ENCODE results near the gene HSPBAP1.

The HSPBAP1 gene

DNA sequence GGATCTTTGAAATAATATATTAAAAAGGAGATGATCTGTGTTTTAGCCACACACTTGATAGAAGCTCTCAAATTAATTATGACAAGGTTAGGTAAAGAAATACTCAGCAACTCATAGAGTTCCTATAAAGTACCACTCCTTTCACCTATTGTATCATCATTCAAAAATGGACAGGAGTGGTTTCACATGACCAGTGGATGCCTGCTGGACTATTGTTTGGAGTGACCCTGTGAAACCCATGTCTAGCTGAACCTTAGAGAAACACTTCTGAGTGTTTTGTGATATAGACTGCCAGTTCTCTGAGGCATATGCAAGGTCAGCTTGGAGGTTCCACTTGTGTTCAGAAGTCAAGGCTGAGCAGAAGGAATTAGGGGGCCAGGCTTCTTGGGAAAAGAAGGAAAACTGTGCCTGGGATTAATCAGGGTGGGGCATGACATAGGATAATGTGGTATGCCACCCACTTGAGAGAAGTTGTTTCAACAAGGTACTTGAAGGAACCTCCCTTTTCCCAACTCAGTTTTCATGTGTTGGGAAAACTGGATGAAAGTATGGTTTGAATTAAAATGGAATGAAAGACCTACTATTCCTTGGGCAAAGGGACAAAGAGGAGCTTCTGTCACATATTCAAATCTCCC lies 97.6 kb downstream of the HSPBAP1 start:
- no peaks in the 10 kb centered on the region for H3K27me3 Mint-ChIP-seq (ENCODE audit: low read depth)
- H3K4me1 Mint-ChIP-seq (ENCODE audit: low read depth), result peaks cover 20% of the 10 kb centered on the region
- H3K27ac Mint-ChIP-seq, result no peak overlapping the region
- H3K9me3 Mint-ChIP-seq, result no peaks in the 10 kb centered on the region
- no peak overlapping the region for H3K4me3 Mint-ChIP-seq
- H3K36me3 Mint-ChIP-seq (ENCODE audit: low read depth), result peaks cover 73% of the 10 kb centered on the region

DNA sequence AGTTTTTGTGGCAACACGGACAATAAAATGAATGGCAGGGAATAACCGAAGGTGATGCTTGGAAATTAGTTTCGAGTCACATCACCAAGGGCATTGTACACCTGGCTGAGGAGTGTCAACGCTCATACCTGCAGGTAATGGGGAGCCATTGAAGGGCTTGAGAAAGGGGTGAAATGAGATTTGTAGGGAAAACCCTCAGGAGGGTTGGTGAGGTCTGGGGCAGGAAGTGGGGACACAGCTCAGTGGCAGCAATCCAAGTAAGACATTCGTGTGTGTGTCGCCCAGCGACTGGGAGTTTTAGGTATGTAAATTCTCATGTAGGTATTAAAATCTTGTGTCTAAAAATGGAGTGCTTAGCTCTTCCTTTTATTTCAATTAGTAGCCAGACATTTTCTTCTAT lies 98.7 kb downstream of the HSPBAP1 start:
- Mint-ChIP-seq H3K4me1 (ENCODE audit: low read depth) (peaks cover 17% of the 10 kb centered on the region), H3K36me3 (ENCODE audit: low read depth) (peaks cover 68% of the 10 kb centered on the region), H3K4me3 (no peak overlapping the region), H3K27me3 (ENCODE audit: low read depth) (no peaks in the 10 kb centered on the region), H3K27ac (peak overlapping the region; percentile 64), H3K9me3 (no peaks in the 10 kb centered on the region)

DNA sequence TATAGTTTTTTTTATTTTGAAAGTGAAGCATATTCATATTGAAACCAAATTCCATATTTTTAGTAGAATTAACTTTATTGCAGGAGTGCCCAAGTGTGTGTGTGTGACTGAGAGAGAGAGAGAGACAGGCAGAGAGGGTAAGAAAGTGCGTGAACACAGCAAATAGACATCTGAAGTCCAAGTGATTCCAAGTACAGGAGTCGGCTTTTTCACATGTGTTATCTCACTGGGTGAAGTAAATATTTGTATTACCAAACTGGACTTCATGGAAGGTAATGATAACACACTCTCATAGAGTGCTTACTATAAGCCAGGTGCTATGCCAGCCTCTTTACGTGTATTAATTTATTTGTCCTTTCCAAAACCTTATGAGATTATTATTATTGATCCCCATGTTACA lies 101.0 kb downstream of the HSPBAP1 start:
- Mint-ChIP-seq H3K36me3 (ENCODE audit: low read depth) (peaks cover 62% of the 10 kb centered on the region), H3K27ac (no peak overlapping the region), H3K27me3 (ENCODE audit: low read depth) (no peaks in the 10 kb centered on the region), H3K9me3 (no peaks in the 10 kb centered on the region), H3K4me1 (ENCODE audit: low read depth) (peaks cover 13% of the 10 kb centered on the region), H3K4me3 (no peak overlapping the region)

DNA sequence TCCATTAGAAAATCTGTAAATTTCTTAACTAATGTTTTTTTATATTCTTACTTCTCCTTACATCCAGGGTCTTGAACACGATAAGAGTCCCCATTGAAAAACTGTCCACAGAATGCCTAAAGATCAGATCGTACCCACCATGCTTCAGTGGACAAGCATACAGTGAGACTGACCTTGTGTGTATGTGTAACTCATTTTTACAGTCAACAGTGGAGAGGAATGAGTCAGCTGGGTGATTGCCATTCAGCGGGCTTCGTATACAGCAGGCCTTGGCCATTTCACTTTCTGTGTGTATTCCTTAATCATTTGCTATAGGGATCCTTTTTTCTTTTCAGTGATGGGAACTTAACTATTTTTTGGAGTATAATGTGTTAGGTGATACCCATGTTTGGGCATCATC lies 102.4 kb downstream of the HSPBAP1 start:
- Mint-ChIP-seq H3K4me1 (ENCODE audit: low read depth) (peaks cover 23% of the 10 kb centered on the region), H3K27ac (no peak overlapping the region), H3K27me3 (ENCODE audit: low read depth) (no peaks in the 10 kb centered on the region), H3K36me3 (ENCODE audit: low read depth) (peaks cover 55% of the 10 kb centered on the region), H3K4me3 (no peak overlapping the region), H3K9me3 (no peaks in the 10 kb centered on the region)

DNA sequence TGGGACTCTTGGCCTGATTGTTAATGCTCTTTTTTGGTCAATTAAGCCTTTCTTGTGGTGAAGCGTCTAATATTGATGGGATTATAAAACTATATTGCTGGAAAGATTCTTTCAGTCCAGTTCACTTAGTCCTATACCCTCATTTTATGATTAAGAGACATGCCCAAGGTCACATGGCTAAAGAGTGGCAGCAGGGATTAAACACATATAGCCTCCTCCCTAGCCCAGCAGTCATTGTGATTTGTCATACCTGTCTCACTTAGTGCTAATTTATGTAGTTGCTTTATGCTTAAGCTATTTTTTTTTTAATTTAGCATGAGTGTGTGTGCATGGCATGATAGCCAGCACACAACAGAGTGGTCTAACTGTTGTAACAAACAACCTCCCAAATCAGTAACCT lies 103.5 kb downstream of the HSPBAP1 start:
- no peaks in the 10 kb centered on the region for H3K9me3 Mint-ChIP-seq
- no peaks in the 10 kb centered on the region for H3K27me3 Mint-ChIP-seq (ENCODE audit: low read depth)
- no peak overlapping the region for H3K27ac Mint-ChIP-seq
- peaks cover 48% of the 10 kb centered on the region for H3K36me3 Mint-ChIP-seq (ENCODE audit: low read depth)
- H3K4me1 Mint-ChIP-seq (ENCODE audit: low read depth), result peaks cover 25% of the 10 kb centered on the region
- no peak overlapping the region for H3K4me3 Mint-ChIP-seq

Data from T-helper 1 cell treated with Interleukin-12 subunit alpha and Interleukin-12 subunit beta and Interleukin-4 antibody, amounts not matched to agents 30 μg/mL and 1 μg/mL, for 36 hours (primary cell).